IMR-90 (cell line): ENCODE data around the gene PIH1D1. TPM values are rescaled to one million over a fixed set of nuclear protein-coding genes. Genes with fewer than 3 reads are reported as not detected.

Experiments used
- ATAC-seq: fragments of 200-7000 bp; cut with Tn5 transposase; 2 replicates; pipeline ENCODE4 v1.9.1; 2020; ENCODE audit warnings: low read depth, mild to moderate bottlenecking, moderate library complexity
- BruUV-seq: library from RNA; stranded (reverse); fragments of 400-500 nt; replicated peaks from 2 replicates; lab custom pipeline; 2021; lab: Mats Ljungman, UMichigan
- CTCF ChIA-PET: fragments of 300-600 bp; formaldehyde crosslinking; extraction: SDS; loops from one replicate; lab custom pipeline; 2021; ENCODE audit warnings: antibody characterized with exemption; lab: Yijun Ruan, JAX
- POLR2A ChIA-PET: fragments of 300-600 bp; sonication (Branson Sonifier 250); formaldehyde crosslinking; loops from one replicate; lab custom pipeline; 2022; ENCODE audit warnings: antibody characterized with exemption; ENCODE audit not compliant: unreplicated experiment; lab: Charles Lee
- DNase-seq: peaks from one replicate; pipeline ENCODE4 v3.0.0; 2013
- H2AFZ ChIP-seq: replicated peaks from 2 replicates; pipeline ENCODE3; 2013; ENCODE audit warnings: low read length, mild to moderate bottlenecking; ENCODE audit not compliant: poor library complexity
- H2AK5ac ChIP-seq: 2 replicates; pipeline ENCODE4 v1.6.1; 2013; ENCODE audit warnings: low read depth, low read length, inconsistent platforms
- H2AK9ac ChIP-seq: replicated peaks from 2 replicates; pipeline ENCODE3; 2013; ENCODE audit warnings: mild to moderate bottlenecking, low read depth, low read length, moderate library complexity; ENCODE audit not compliant: poor library complexity
- H2BK120ac ChIP-seq: 2 replicates; pipeline ENCODE4 v1.6.1; 2013; ENCODE audit warnings: low read depth, low read length, inconsistent platforms
- H2BK15ac ChIP-seq: 3 replicates; pipeline ENCODE4 v1.6.1; 2013; ENCODE audit warnings: low read depth, low read length, inconsistent platforms
- H2BK20ac ChIP-seq: 2 replicates; pipeline ENCODE4 v1.6.1; 2013; ENCODE audit warnings: low read depth, mild to moderate bottlenecking, inconsistent platforms, low read length, moderate library complexity
- H2BK5ac ChIP-seq: 2 replicates; pipeline ENCODE4 v1.6.1; 2013; ENCODE audit warnings: mild to moderate bottlenecking, low read depth, low read length, inconsistent platforms; ENCODE audit not compliant: poor library complexity, severe bottlenecking
- H3K14ac ChIP-seq: replicated peaks from 2 replicates; pipeline ENCODE4 v1.6.1; 2013; ENCODE audit warnings: low read depth, low read length, inconsistent platforms
- H3K18ac ChIP-seq: 2 replicates; pipeline ENCODE4 v1.6.1; 2013; ENCODE audit warnings: low read depth, low read length, control low read depth
- H3K23ac ChIP-seq: 2 replicates; pipeline ENCODE4 v1.6.1; 2013; ENCODE audit warnings: low read depth, low read length, inconsistent platforms
- H3K27ac ChIP-seq: 2 replicates; pipeline ENCODE4 v1.5.1; 2013; ENCODE audit warnings: mild to moderate bottlenecking, control low read depth, low read length; ENCODE audit not compliant: insufficient read depth
- H3K27me3 ChIP-seq: 2 replicates; pipeline ENCODE4 v1.6.1; 2013; ENCODE audit warnings: low read length; ENCODE audit not compliant: control insufficient read depth, insufficient read depth
- H3K36me3 ChIP-seq: 2 replicates; pipeline ENCODE4 v1.6.1; 2013; ENCODE audit warnings: low read length, mixed read lengths; ENCODE audit not compliant: control insufficient read depth, insufficient read depth
- H3K4ac ChIP-seq: 2 replicates; pipeline ENCODE4 v1.6.1; 2013; ENCODE audit warnings: low read depth, low read length, inconsistent platforms
- H3K4me1 ChIP-seq: 2 replicates; pipeline ENCODE4 v1.6.1; 2013; ENCODE audit warnings: low read length, mixed read lengths; ENCODE audit not compliant: control insufficient read depth, insufficient read depth
- H3K4me2 ChIP-seq: 2 replicates; pipeline ENCODE4 v1.6.1; 2013; ENCODE audit warnings: low read depth, mild to moderate bottlenecking, control low read depth, low read length, moderate library complexity
- H3K4me3 ChIP-seq: 2 replicates; pipeline ENCODE4 v1.5.1; 2013; ENCODE audit warnings: low read depth, mild to moderate bottlenecking, control low read depth, low read length, moderate library complexity; ENCODE audit not compliant: insufficient read depth
- H3K56ac ChIP-seq: 2 replicates; pipeline ENCODE4 v1.6.1; 2013; ENCODE audit warnings: low read length, inconsistent platforms; ENCODE audit not compliant: insufficient read depth; ENCODE audit errors: extremely low read depth
- H3K79me1 ChIP-seq, 2 experiments: 2 replicates each; pipeline ENCODE4 v1.6.1; 2013; ENCODE audit warnings: low read length in 2 of 2, inconsistent platforms in 1 of 2, low read depth in 1 of 2
- H3K9ac ChIP-seq: 2 replicates; pipeline ENCODE4 v1.6.1; 2013; ENCODE audit warnings: low read depth, low read length, control low read depth
- H3K9me1 ChIP-seq: 2 replicates; pipeline ENCODE4 v1.6.1; 2013; ENCODE audit warnings: low read length, inconsistent platforms; ENCODE audit not compliant: insufficient read depth
- H3K9me3 ChIP-seq: 2 replicates; pipeline ENCODE4 v1.6.1; 2013; ENCODE audit warnings: low read length; ENCODE audit not compliant: control insufficient read depth, insufficient read depth
- H4K20me1 ChIP-seq: 2 replicates; pipeline ENCODE4 v1.6.1; 2013; ENCODE audit warnings: low read length, inconsistent platforms; ENCODE audit not compliant: insufficient read depth
- H4K5ac ChIP-seq: 2 replicates; pipeline ENCODE4 v1.6.1; 2013; ENCODE audit warnings: mild to moderate bottlenecking, low read depth, low read length, control low read depth
- H4K8ac ChIP-seq, 2 experiments: 2 replicates each; pipeline ENCODE4 v1.6.1; 2013; ENCODE audit warnings: low read depth in 2 of 2, low read length in 2 of 2, control low read depth in 1 of 2, inconsistent platforms in 1 of 2
- H4K91ac ChIP-seq: 2 replicates; pipeline ENCODE4 v1.6.1; 2013; ENCODE audit warnings: low read depth, low read length, inconsistent platforms; ENCODE audit not compliant: insufficient read depth
- BHLHE40 ChIP-seq: fragments of 150-350 bp; IDR thresholded peaks from 2 replicates; pipeline ENCODE4 v1.6.1; 2016; ENCODE audit warnings: mild to moderate bottlenecking, low read depth, low read length
- CEBPB ChIP-seq: IDR thresholded peaks from 2 replicates; pipeline ENCODE4 v1.6.1; 2012; ENCODE audit warnings: low read depth, low read length, improper control_type of control experiment
- CHD1 ChIP-seq: IDR thresholded peaks from 2 replicates; pipeline ENCODE4 v1.6.1; 2012; ENCODE audit warnings: low read depth, low read length, improper control_type of control experiment
- CTCF ChIP-seq: conservative IDR thresholded peaks from 2 replicates; pipeline ENCODE4 v1.5.1; 2012; ENCODE audit warnings: mild to moderate bottlenecking, low read depth, low read length, improper control_type of control experiment
- ELK1 ChIP-seq: fragments of 150-350 bp; IDR thresholded peaks from 2 replicates; pipeline ENCODE4 v1.6.1; 2016; ENCODE audit warnings: low read depth, mild to moderate bottlenecking, low read length, moderate library complexity, borderline replicate concordance
- FOS ChIP-seq: fragments of 150-350 bp; IDR thresholded peaks from 2 replicates; pipeline ENCODE4 v1.6.1; 2016; ENCODE audit warnings: low read depth, low read length
- MAFK ChIP-seq: IDR thresholded peaks from 2 replicates; pipeline ENCODE4 v1.6.1; 2012; ENCODE audit warnings: low read depth, low read length, improper control_type of control experiment
- MAZ ChIP-seq: IDR thresholded peaks from 2 replicates; pipeline ENCODE4 v1.6.1; 2012; ENCODE audit warnings: low read depth, mild to moderate bottlenecking, low read length, improper control_type of control experiment, moderate library complexity, borderline replicate concordance
- MXI1 ChIP-seq: IDR thresholded peaks from 2 replicates; pipeline ENCODE4 v1.6.1; 2012; ENCODE audit warnings: low read depth, mild to moderate bottlenecking, low read length, moderate library complexity, borderline replicate concordance
- NFE2L2 ChIP-seq: fragments of 150-350 bp; IDR thresholded peaks from 2 replicates; pipeline ENCODE4 v1.6.1; 2016; ENCODE audit warnings: low read depth, mild to moderate bottlenecking, low read length
- POLR2A ChIP-seq: IDR thresholded peaks from 2 replicates; pipeline ENCODE4 v1.6.1; 2012; ENCODE audit warnings: mild to moderate bottlenecking, low read depth, low read length
- RAD21 ChIP-seq: IDR thresholded peaks from 2 replicates; pipeline ENCODE4 v1.6.1; 2012; ENCODE audit warnings: low read length, improper control_type of control experiment
- RCOR1 ChIP-seq: IDR thresholded peaks from 2 replicates; pipeline ENCODE4 v1.6.1; 2012; ENCODE audit warnings: mild to moderate bottlenecking, low read length, improper control_type of control experiment; ENCODE audit not compliant: insufficient replicate concordance
- RFX5 ChIP-seq: IDR thresholded peaks from 2 replicates; pipeline ENCODE4 v1.8.0; 2012; ENCODE audit warnings: low read depth, mild to moderate bottlenecking, low read length, moderate library complexity
- SMC3 ChIP-seq: fragments of 150-350 bp; IDR thresholded peaks from 2 replicates; pipeline ENCODE4 v1.6.1; 2016; ENCODE audit warnings: low read depth, mild to moderate bottlenecking, antibody characterized with exemption, low read length, moderate library complexity
- USF2 ChIP-seq: fragments of 150-350 bp; IDR thresholded peaks from 2 replicates; pipeline ENCODE4 v1.6.1; 2017; ENCODE audit warnings: mild to moderate bottlenecking, antibody characterized with exemption, low read length, low read depth
- WGBS, 2 experiments: methylation state at CpG; one replicate each; pipeline versions ENCODE4 v1.1.5 to v1.1.7; 2013; ENCODE audit warnings: missing lambda C conversion rate in 2 of 2; ENCODE audit not compliant: insufficient read length in 1 of 2; ENCODE audit errors: extremely low coverage in 2 of 2; 5-methylcytosine and 5-hydroxymethylcytosine counted together
- dilution Hi-C: fragments of 300-500 bp; cut with HindIII; formaldehyde crosslinking; loops from one replicate; pipeline ENCODE4 v1.14.3; 2018; ENCODE audit warnings: low sequenced_read_pairs; ENCODE audit not compliant: unreplicated experiment
- in situ Hi-C: fragments of 300-500 bp; cut with MboI; formaldehyde crosslinking; loops from 3 replicates; pipeline ENCODE4 v1.14.3; 2019; ENCODE audit warnings: low sequenced_read_pairs, inconsistent platforms, mixed read lengths
- intact Hi-C: fragments of 100-400 bp; cut with micrococcal nuclease; formaldehyde crosslinking; loops from 2 replicates; pipeline ENCODE4 v1.10.0; 2022
- polyA plus RNA-seq, 3 experiments: library from polyadenylated mRNA; depleted of rRNA; stranded (reverse); fragments of >200 nt; gene quantifications; 2 replicates each; pipeline ENCODE4 v1.2.3, GENCODE V29; 2012; ENCODE audit warnings: low replicate concordance in 1 of 3
- total RNA-seq: library from RNA; depleted of rRNA; stranded (reverse); fragments of >200 nt; gene quantifications from 2 replicates; pipeline ENCODE4 v1.2.3, GENCODE V29; 2012

Gene PIH1D1
- total and polyA plus RNA-seq, 2 of the 4 experiments (the other 2 are of a cell fraction): 77.9 to 122 TPM

- dilution Hi-C loops (no loop called here), in situ Hi-C loops (loop anchor here (10.0 kb wide), 1 partner anchor 165 kb away; no protein-coding TSS in a partner anchor), intact Hi-C loops (no loop called here)
- no peak overlapping the region for H2AK9ac ChIP-seq
- no TSS peak for BruUV-seq
- H2AK5ac ChIP-seq: no peak overlapping the region
- peaks cover 95% of the 10 kb centered on the region for H3K27me3 ChIP-seq
- no peak overlapping the region for H3K4me2 ChIP-seq
- no peak overlapping the region for H3K18ac ChIP-seq
- no peak overlapping the region for H3K14ac ChIP-seq
- POLR2A ChIA-PET: no interaction called here
- H3K9ac ChIP-seq: no peak overlapping the region
- no peak overlapping the region for H3K4ac ChIP-seq
- H3K36me3 ChIP-seq: no peaks in the 10 kb centered on the region
- H4K5ac ChIP-seq: no peak overlapping the region
- no peaks in the 10 kb centered on the region for H4K20me1 ChIP-seq
- H4K91ac ChIP-seq: no peak overlapping the region
- no peak overlapping the region for H3K4me3 ChIP-seq
- H3K9me3 ChIP-seq: peaks cover 16% of the 10 kb centered on the region
- H2AFZ ChIP-seq: no peak overlapping the region
- CTCF ChIA-PET: no interaction called here
- H4K8ac ChIP-seq: no peak overlapping the region
- H2BK20ac ChIP-seq: no peak overlapping the region
- no peaks in the 10 kb centered on the region for H3K79me1 ChIP-seq
- H2BK5ac ChIP-seq: no peak overlapping the region
- no peak overlapping the region for H2BK120ac ChIP-seq
- no peak overlapping the region for H3K27ac ChIP-seq
- H3K56ac ChIP-seq: no peak overlapping the region
- H3K9me1 ChIP-seq: no peaks in the 10 kb centered on the region
- no peaks in the 10 kb centered on the region for H3K4me1 ChIP-seq
- 62% methylated on average over 3 of the region's 9 CpGs; no CpG with 5 or more reads in 1 of the 2 experiments for WGBS, 2 experiments
- H2BK15ac ChIP-seq: no peak overlapping the region
- no peak for DNase-seq
- ATAC-seq: no peak
- no peak for TF ChIP-seq CTCF
- no peak for TF ChIP-seq RCOR1
- TF ChIP-seq POLR2A: no peak
- no peak for TF ChIP-seq RFX5
- no peak for TF ChIP-seq NFE2L2
- TF ChIP-seq ELK1: no peak
- no peak for TF ChIP-seq USF2
- TF ChIP-seq CHD1: no peak
- no peak for TF ChIP-seq MXI1
- no peak for TF ChIP-seq BHLHE40
- no peak for TF ChIP-seq MAZ
- TF ChIP-seq FOS: no peak
- TF ChIP-seq CEBPB: no peak
- no peak for TF ChIP-seq SMC3
- no peak for TF ChIP-seq RAD21
- no peak for TF ChIP-seq MAFK
- no peak overlapping the region for H3K23ac ChIP-seq
Observed at GRCh38 chr19:49430172-49430677, 21.4 kb downstream of the PIH1D1 start.
